Erythroblast (primary cell): ENCODE data around the gene ADGRG3.

Experiments
- DNase-seq, 2 experiments: peaks; one replicate each; lab custom pipeline; 2025; lab: John Stamatoyannopoulos, UW
- GATA1 ChIP-seq: IDR thresholded peaks from 2 replicates; pipeline ENCODE4 v1.6.1; 2011; ENCODE audit warnings: low read depth, mild to moderate bottlenecking, control low read depth, low read length, moderate library complexity
- POLR2A ChIP-seq: IDR thresholded peaks from 2 replicates; pipeline ENCODE4 v1.6.1; 2011; ENCODE audit warnings: mild to moderate bottlenecking, low read length

ADGRG3 gene

DNA sequence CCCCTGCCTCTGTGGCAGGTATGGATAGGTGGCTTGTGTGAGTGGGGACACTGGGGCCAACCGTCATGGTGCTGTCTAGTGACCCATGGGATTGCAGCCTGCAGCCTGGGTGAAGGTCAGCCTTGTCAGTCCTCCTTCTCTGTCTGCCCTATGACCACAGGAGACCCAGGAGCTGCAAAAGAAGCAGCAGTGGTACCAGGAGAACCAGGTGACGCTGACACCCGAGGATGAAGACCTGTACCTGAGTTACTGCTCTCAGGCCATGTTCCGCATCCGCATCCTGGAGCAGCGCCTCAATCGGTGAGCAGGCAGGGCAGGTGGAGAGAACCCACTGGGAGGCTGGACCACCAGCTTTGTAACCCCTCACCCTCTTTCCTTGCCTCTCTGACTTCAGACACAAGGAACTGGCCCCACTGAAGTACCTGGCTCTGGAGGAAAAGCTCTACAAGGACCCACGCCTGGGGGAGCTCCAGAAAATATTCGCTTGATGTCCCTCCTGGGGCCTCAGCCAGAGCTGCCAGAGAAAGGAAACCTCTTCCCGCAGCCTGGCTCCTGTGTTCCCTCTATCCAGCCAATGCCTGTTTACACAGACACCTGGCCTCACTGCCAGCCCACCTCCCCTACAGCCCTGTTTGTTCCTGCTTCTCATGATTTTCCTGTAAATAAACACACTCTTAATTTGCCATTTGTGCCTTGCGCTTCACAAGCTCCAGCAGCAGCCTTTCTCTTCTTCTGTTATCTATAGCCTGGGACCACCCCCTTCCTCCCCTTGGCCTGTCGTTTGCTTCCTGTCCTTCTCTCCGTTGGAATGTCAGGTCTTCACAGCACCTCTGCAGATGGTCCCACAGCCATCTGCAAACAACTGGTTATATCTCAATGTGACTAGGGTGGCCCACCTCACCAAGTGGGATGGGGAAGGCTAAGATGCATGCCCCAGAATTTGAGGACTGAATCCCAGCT, 62.9 kb downstream of the ADGRG3 start:
- DNase-seq, result no peak
- TF ChIP-seq POLR2A (no peak), GATA1 (no peak)

- DNase-seq, result no peak
- TF ChIP-seq GATA1, result no peak
- no peak for TF ChIP-seq POLR2A
Observed at GRCh38 chr16:57732037-57732436, 63.9 kb downstream of the ADGRG3 start.

DNA sequence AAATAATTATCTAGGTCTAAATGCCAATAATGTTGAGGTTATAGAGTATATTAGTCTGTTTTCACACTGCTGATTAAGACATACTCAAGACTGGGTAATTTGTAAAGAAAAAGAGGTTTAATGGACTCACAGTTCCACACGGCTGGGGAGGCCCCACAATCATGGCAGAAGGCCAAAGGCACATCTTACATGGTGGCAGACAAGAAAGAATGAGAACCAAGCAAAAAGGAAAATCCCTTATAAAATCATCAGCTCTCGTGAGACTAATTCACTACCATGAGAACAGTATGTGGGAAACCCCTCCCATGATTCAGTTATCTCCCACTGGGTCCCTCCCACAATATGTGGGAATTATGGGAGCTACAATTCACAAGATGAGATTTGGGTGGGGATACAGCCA, 64.6 kb downstream of the ADGRG3 start:
- TF ChIP-seq GATA1, result no peak
- TF ChIP-seq POLR2A, result no peak
- DNase-seq, result peak; percentile 15 to 49

DNA sequence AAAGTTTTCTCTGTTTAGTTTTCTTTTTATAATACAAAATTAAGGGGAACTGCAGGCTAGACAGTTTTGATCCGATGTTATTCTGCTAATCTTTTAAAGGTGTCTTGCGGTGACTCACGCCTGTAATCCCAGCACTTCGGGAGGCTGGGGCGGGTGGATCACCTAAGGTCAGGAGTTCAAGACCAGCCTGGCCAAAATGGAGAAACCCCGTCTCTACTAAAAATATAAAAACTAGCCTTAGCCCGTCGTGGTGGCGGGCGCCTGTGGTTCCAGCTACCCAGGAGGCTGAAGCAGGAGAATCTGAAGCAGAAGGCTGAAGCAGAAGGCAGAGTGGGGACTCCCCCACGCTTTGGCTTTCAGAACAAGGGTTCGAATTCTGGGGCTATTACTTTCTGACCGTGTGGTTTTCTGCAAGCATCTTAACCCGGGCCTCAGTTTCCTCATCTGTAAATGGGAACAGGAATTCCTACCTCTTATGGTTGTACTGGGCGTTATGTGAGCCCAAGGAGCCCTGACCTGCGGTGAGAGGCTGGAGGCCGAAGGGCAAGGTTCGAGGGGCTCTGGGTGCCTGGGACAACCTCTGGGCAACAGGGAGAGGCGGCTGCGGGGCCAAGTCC, 66.3 kb downstream of the ADGRG3 start:
- no peak for TF ChIP-seq GATA1
- no peak for DNase-seq

DNA sequence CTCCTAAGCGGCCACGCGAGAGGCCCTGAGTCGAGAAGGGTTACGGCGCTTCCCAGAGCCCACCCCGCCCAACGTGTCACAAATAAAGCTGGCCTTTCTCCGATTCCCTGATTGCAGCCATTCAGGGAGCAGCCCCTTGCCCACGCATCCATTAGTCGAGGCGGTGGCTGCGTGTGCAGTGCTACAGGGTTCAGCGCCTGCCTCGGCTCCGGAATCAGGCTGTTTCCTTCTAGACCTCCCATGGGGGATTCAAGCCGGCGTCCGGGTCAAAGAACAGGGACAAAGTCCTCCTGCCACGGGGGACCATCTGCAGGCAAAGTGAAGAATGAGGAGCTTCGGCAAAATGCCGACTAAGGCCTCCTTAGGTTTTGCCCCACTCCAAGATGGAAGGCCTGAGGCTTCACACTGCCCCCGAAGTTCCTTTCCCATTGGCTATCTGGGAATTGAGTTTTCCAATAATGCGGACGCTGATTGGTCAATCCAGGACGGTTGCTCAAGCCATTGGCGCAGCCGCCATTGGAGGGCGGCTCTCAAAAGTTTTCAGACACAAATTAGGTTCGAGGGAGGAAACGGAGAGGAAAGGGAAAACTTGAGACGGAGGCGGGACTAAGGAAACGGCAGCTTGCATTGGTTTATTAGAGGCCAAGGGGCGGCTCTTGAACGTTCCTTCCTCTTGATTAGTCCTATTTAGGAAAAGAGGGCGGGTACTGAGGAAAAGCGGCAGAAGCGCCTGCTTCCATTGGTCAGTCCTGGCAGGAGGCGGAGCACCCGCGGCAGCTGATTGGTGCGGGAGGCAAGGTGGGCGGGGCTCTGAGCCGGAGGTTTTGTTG, 67.0 kb downstream of the ADGRG3 start:
- TF ChIP-seq POLR2A, result peak; percentile 83
- TF ChIP-seq GATA1, result no peak
- peak; percentile 100 for DNase-seq

GRCh38 chr16:57735755-57736418, 67.8 kb downstream of the ADGRG3 start, which contains the start of gene KATNB1:
Gene KATNB1, plus strand, starts transcription at chr16:57735770. Its CDS starts 1,474 bp downstream, at chr16:57737244.
- TF ChIP-seq POLR2A, result no peak
- no peak for TF ChIP-seq GATA1
- DNase-seq, result no peak

DNA sequence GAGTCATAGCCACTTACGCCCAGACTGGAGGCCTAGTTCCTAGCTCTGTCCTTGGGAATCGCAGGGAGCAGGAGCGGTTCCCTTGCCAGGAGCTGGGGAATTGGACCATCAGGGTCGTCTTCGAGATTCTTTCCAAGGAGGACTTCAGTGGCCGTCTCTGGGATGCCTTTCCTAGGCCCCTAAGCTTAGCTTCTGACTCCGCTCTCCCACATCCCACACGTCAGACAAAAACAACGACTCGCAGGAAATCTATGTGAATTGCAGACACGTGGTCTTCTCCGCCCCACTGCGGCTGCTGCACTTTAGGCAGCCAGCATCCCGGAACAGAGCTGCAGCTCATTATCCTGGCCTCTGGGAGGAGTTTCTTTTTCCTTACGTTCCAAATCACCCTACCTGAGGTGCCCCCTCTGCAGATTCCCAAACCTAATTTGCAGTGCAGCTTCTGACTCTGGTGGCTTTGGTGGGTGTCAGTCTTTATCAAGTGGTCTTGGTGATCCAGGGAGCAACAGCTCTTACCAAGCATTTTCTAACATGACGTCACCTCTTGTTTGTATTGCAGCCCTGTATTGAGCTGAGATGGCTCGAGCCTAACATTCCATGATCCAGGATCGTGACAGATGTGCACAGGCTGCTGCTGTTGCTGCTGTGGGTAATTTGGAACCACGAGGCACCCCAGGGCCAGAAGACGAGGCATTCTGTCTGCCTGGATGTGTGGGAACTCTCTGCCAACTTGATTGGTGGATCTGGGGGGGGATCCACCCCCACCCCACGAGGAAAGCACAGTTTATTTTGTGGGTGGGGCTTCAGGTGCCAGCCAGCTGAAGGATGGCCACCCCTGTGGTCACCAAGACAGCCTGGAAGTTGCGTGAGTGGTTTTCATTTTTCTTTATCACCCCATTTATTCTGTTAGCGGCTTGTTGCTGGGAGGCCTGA, 68.6 kb downstream of the ADGRG3 start:
- peak; percentile 13 for TF ChIP-seq POLR2A
- TF ChIP-seq GATA1, result no peak
- peak; percentile 65 to 77 for DNase-seq

GRCh38 chr16:57738844-57739243, 70.7 kb downstream of the ADGRG3 start:
- no peak for TF ChIP-seq POLR2A
- no peak for TF ChIP-seq GATA1

More at GRCh38 chr16:57738844-57739243, 70.7 kb downstream of the ADGRG3 start:
- no peak for DNase-seq
